ENCODE data around the gene PRDM11. TPM values are rescaled to one million over a fixed set of nuclear protein-coding genes. Genes with fewer than 3 reads are reported as not detected.

PRDM11 gene
- total and polyA plus RNA-seq, 2 donors from 2014 or later: 2.9 to 22.5 TPM

GRCh38 chr11:45108070-45109064 lies 38.1 kb upstream of the PRDM11 start:
- no peak overlapping the region for H3K9ac ChIP-seq (ENCODE audit: low read length in 3 of 3)
- no peak for TF ChIP-seq CTCF (IDR thresholded peaks at IDR 0.05; ENCODE audit: borderline replicate concordance, extremely low read depth, insufficient read depth)
- FAIRE-seq: no peak
- H3K9me3 ChIP-seq (ENCODE audit: control insufficient read depth in 2 of 3, insufficient read depth in 1 of 3, low read length in 3 of 3): no peaks in the 10 kb centered on the region
- no peaks in the 10 kb centered on the region for H3K27me3 ChIP-seq (ENCODE audit: control insufficient read depth, insufficient read depth, low read length)
- peak in 1 of 5 donors; percentile 30 for DNase-seq
- H3K27ac ChIP-seq (ENCODE audit: low read depth in 2 of 2, low read length in 2 of 2): no peak overlapping the region
- no peak overlapping the region for H3K4me3 ChIP-seq (ENCODE audit: low read length in 3 of 3)
- H3K4me1 ChIP-seq (ENCODE audit: control insufficient read depth in 2 of 3, insufficient read depth in 2 of 3, low read depth in 1 of 3, low read length in 3 of 3): no peaks in the 10 kb centered on the region
- intact Hi-C loops (cut with DNase I): no loop called here
- H3K36me3 ChIP-seq (ENCODE audit: control insufficient read depth in 2 of 3, insufficient read depth in 3 of 3, low read length in 3 of 3): no peaks in the 10 kb centered on the region

- H3K9ac ChIP-seq (ENCODE audit: low read length in 3 of 3): no peak overlapping the region
- H3K27ac ChIP-seq (ENCODE audit: low read depth in 2 of 2, low read length in 2 of 2): no peak overlapping the region
- no peak overlapping the region for H3K4me3 ChIP-seq (ENCODE audit: low read length in 3 of 3)
- H3K4me1 ChIP-seq (ENCODE audit: control insufficient read depth in 2 of 3, insufficient read depth in 2 of 3, low read depth in 1 of 3, low read length in 3 of 3): no peaks in the 10 kb centered on the region
- no peaks in the 10 kb centered on the region for H3K9me3 ChIP-seq (ENCODE audit: control insufficient read depth in 2 of 3, insufficient read depth in 1 of 3, low read length in 3 of 3)
- no peaks in the 10 kb centered on the region for H3K27me3 ChIP-seq (ENCODE audit: control insufficient read depth, insufficient read depth, low read length)
- no peak for TF ChIP-seq CTCF (IDR thresholded peaks at IDR 0.05; ENCODE audit: borderline replicate concordance, extremely low read depth, insufficient read depth)
- no peak for FAIRE-seq
- no peaks in the 10 kb centered on the region for H3K36me3 ChIP-seq (ENCODE audit: control insufficient read depth in 2 of 3, insufficient read depth in 3 of 3, low read length in 3 of 3)
- no peak for DNase-seq
- intact Hi-C loops (cut with DNase I): no loop called here
Measured at GRCh38 chr11:45109400-45109799, 37.0 kb upstream of the PRDM11 start.

GRCh38 chr11:45110562-45110961 lies 35.9 kb upstream of the PRDM11 start:
- peak; percentile 81 for TF ChIP-seq CTCF (IDR thresholded peaks at IDR 0.05; ENCODE audit: borderline replicate concordance, extremely low read depth, insufficient read depth)
- FAIRE-seq (no peak), DNase-seq (peak in 4 of 5 donors; percentile 59 to 90 (median 75))
- Histone ChIP-seq H3K36me3 (ENCODE audit: control insufficient read depth in 2 of 3, insufficient read depth in 3 of 3, low read length in 3 of 3) (no peaks in the 10 kb centered on the region), H3K27me3 (ENCODE audit: control insufficient read depth, insufficient read depth, low read length) (no peaks in the 10 kb centered on the region), H3K4me1 (ENCODE audit: control insufficient read depth in 2 of 3, insufficient read depth in 2 of 3, low read depth in 1 of 3, low read length in 3 of 3) (no peaks in the 10 kb centered on the region), H3K9me3 (ENCODE audit: control insufficient read depth in 2 of 3, insufficient read depth in 1 of 3, low read length in 3 of 3) (no peaks in the 10 kb centered on the region), H3K4me3 (ENCODE audit: low read length in 3 of 3) (no peak overlapping the region), H3K27ac (ENCODE audit: low read depth in 2 of 2, low read length in 2 of 2) (no peak overlapping the region), H3K9ac (ENCODE audit: low read length in 3 of 3) (no peak overlapping the region)
- intact Hi-C loops (cut with DNase I): loop anchor here (5.0 to 10.0 kb wide), 2 partner anchors 184 to 222 kb away; no protein-coding TSS in a partner anchor
